Activated effector memory CD4-positive, alpha-beta T cell treated with anti-CD3 and anti-CD28 coated beads, Interleukin-2, amount 50 U/mL, for 16 hours (primary cell): ENCODE data around the gene HLA-DOB.
A peak's percentile ranks its signal among the peaks of the same experiment; 100 is the strongest.

Experiments
- DNase-seq: peaks from one replicate; pipeline ENCODE4 v3.0.0-alpha.2; 2020

The HLA-DOB gene

GRCh38 chr6:32816746-32817204, at the start of gene HLA-DOB:
TSS of gene HLA-DOB (minus strand) at chr6:32817002. CDS start at chr6:32816951, 51 bp downstream.
- DNase-seq: no peak

GRCh38 chr6:32865724-32866443, 49.1 kb upstream of the HLA-DOB start:
- DNase-seq: no peak

GRCh38 chr6:32862725-32863124, 45.9 kb upstream of the HLA-DOB start:
- DNase-seq: no peak

- no peak for DNase-seq
These were observed 43.9 kb upstream of the HLA-DOB start for GRCh38 chr6:32860674-32861073.

- DNase-seq: no peak
These were observed 41.4 kb upstream of the HLA-DOB start for GRCh38 chr6:32858194-32858593.

- no peak for DNase-seq
These were observed 40.5 kb upstream of the HLA-DOB start for GRCh38 chr6:32857156-32857891.

GRCh38 chr6:32855467-32856174, 38.8 kb upstream of the HLA-DOB start:
- no peak for DNase-seq

GRCh38 chr6:32854376-32855178, 37.8 kb upstream of the HLA-DOB start:
- DNase-seq: peak; percentile 87

GRCh38 chr6:32853541-32854375, 37.0 kb upstream of the HLA-DOB start, which contains the start of the genes PSMB9 and TAP1:
TSS of gene PSMB9 (plus strand) at chr6:32854192. CDS start at chr6:32854230, 38 bp downstream.
TSS of gene TAP1 (minus strand) at chr6:32853704. CDS start at chr6:32853636, 68 bp downstream.
- DNase-seq: peak; percentile 98

GRCh38 chr6:32852844-32853540, 36.2 kb upstream of the HLA-DOB start:
- peak; percentile 87 for DNase-seq

GRCh38 chr6:32852018-32852843, 35.4 kb upstream of the HLA-DOB start:
- peak; percentile 82 for DNase-seq

- DNase-seq: no peak
These were observed 34.2 kb upstream of the HLA-DOB start for GRCh38 chr6:32851025-32851424.

- DNase-seq: no peak
These were observed 32.3 kb upstream of the HLA-DOB start for GRCh38 chr6:32849126-32849525.

GRCh38 chr6:32847795-32848194, 31.0 kb upstream of the HLA-DOB start:
- no peak for DNase-seq

- no peak for DNase-seq
These were observed 30.2 kb upstream of the HLA-DOB start for GRCh38 chr6:32847004-32847403.

- peak; percentile 78 for DNase-seq
These were observed 28.6 kb upstream of the HLA-DOB start for GRCh38 chr6:32845384-32845884.

- DNase-seq: no peak
These were observed 28.1 kb upstream of the HLA-DOB start for GRCh38 chr6:32844839-32845383.

- DNase-seq: peak; percentile 99
These were observed 27.4 kb upstream of the HLA-DOB start, which contains the start of gene PSMB8 for GRCh38 chr6:32843979-32844838. TSS of gene PSMB8 (minus strand) at chr6:32844047. CDS start at chr6:32843996, 51 bp downstream.
